ENCODE data around the gene BAIAP2L1.
"Not testable (repeated sequence)": the region's sequence is repeated elsewhere in the genome, so short reads cannot be mapped to it uniquely, and the experiment has no call there.

The BAIAP2L1 gene, protein sequence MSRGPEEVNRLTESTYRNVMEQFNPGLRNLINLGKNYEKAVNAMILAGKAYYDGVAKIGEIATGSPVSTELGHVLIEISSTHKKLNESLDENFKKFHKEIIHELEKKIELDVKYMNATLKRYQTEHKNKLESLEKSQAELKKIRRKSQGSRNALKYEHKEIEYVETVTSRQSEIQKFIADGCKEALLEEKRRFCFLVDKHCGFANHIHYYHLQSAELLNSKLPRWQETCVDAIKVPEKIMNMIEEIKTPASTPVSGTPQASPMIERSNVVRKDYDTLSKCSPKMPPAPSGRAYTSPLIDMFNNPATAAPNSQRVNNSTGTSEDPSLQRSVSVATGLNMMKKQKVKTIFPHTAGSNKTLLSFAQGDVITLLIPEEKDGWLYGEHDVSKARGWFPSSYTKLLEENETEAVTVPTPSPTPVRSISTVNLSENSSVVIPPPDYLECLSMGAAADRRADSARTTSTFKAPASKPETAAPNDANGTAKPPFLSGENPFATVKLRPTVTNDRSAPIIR

DNA sequence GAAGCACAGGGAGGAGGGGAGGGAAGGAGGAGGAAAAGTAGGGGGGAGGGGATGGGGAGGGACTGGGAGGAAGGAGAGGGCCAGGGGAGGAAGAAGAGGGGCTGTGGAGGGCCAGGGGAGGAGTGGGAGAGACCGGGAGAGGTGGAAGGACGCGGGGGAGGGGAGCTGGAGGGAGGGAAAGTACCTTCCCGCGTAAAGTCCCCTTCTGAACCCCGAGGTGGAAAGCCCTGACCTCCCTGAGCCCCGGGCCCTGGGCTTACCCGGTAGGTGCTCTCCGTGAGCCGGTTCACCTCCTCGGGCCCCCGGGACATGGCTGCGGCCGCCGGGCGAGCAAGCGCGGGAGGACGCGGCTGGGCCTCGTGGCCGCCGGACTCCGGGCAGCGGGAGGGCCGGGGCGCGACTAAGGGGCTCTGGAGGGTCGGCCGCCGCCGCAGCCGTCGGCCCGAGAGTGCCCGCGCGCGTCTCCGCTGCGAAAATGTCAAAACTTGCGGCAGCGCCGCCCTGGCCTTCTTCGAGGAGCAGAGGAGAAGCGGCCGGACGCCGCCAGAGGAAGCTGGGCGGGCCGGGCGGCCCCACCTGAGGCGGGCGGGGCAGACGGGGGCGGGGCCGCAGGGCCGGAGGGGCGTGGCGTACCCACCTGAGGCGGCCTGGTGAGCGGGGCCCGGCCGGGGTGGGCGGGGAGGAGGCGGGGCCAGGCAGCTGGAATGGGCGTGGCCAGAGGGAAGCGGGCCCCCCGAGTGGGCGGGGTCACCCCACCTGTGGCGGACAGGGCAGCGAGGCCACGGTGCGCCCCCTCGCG, at the start of gene BAIAP2L1:
BAIAP2L1 (minus strand) TSS at position 549 of the 799 bp plus-strand sequence; CDS start at position 311, 238 bp downstream.
- peak; percentile 22 to 57 for DNase-seq

DNA sequence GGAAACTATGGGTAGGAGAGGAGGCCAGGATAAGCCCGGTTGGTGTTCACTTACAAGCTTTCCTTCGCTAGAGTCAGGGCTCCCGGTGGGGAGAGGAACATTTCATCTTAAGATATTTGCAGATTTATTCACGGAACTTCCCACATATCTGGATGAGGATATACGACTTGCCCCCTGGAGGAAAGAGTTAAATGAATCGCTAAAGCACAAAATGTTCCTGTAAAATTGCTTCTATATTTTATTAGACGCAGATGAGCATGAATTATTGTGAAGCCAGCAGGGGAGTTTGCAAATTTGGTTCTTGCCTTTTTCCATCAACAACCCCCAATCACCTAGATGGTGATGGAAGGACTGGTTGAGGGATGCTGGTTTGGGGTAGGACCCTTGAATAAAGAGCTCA, 47.9 kb upstream of the BAIAP2L1 start:
- no peak for DNase-seq

DNA sequence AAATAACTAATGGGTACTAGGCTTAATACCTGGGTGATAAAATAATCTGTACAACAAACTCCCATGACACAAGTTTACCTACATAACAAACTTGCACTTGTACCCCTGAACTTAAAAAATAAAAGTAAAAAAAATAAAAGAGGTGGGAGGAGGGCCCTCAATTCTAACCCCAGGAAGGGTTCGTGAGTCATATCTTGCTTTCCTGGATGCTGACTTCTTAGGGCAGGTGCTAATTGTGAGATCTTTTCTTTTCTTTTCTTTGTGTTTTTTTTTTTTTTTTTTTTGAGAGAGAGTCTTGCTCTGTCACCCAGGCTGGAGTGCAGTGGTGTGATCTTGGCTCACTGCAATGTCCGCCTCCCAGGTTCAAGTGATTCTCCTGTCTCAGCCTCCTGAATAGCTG, 40.1 kb upstream of the BAIAP2L1 start:
- not testable (repeated sequence) for DNase-seq

DNA sequence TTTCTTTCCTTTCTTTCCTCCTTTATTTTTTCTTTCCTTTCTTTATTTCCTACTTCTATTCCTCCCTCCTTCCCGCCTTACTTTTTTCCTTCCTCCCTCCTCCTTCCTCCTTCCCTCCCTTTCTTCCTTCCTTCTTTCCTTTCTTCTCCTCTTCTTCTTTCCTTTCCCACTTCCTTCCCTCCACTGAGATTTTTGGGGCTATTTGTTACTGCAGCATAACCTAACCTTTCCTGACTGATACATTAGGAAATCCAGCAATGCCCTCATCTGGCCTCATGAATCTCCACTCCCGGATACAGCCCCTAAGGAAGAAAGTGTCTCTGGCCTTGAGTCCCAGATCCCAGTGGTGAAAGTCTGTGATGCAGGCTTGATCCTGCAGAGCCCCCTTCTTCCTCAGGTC, 38.6 kb upstream of the BAIAP2L1 start:
- no peak for DNase-seq

DNA sequence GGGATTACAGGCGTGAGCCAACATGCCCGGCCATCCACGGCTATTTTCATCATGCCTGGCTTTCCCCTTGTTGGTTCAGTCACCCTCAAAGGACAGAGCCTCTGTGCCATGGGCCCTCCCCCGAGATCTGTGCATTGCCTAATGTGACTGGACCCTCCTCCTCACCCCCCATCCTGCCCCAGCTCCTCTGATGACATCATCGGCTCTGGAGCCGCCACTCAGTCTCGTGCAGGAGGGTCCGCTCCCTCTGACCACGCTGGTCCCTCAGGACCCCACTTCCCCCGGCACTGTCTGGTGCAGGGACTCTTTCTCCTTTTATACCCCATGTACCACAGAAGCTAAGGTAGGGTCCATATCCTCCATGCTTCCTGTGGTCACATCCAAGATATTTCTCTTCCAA, 33.2 kb upstream of the BAIAP2L1 start:
- DNase-seq: no peak

DNA sequence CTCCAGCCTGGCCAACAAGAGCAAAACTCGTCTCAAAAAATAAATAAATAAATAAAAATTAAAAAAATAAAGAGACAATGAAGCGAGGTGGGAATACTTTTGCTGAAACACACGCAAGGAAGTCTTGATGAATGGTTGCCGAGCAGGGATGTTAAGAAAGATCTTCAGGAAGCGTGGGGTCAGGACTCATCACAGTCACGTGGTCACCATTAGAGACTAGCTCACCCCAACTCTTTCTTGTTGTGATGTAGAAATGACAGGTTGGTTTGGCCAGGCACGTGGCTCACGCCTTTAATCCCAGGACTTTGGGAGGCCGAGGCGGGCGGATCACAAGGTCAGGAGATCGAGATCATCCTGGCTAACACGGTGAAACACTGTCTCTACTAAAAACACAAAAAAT, 28.9 kb upstream of the BAIAP2L1 start:
- no peak for DNase-seq

DNA sequence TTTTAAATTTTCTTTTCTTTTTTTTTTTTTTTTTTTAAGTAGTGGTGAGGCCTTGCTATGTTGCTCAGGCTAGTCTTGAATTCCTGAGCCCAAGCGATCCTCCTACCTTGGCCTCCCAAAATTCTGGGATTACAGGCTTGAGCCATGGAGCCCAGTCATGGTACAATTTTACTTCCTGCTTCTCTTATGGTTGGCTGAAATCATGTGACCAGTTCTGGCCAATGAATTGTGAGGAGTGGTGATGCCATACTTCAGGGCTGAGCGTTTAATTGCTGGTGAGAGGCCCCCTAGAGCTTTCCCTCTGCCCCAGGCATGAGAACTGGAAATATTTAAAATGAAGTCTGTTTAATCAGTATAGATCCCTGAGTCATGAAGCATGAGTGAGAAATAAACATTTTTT, 22.2 kb upstream of the BAIAP2L1 start:
- DNase-seq: peak in 1 of 2 donors; percentile 21

DNA sequence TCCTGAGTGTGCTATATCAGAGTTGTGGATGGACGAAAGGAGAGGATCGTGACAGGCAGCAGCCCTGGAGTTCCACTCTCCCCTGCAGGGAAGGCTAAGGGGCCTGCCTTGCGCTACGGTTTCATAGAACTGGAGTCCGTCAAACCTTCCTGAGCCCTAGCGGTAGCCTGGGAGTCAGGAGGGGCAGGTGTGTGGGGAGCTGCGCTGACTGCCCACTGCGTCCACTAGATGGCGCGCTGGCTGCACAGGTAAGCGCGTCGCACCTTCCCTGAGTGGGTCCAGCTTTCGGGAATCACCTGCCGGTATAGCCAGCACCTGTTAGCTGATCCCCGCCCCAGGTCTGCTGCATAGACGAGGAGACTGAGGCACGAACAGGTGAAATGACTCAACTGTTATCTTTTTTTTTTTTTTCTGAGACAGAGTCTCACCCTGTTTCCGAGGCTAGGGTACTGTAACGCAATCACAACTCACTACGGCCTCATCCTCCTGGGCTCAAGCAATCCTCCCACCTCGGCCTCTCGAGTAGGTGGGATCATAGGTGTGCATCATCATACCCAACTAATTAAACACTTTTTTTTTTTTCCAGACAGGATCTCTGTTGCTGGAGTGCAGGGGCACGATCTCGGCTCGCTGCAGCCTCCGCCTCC, 20.2 kb upstream of the BAIAP2L1 start:
- DNase-seq: no peak

DNA sequence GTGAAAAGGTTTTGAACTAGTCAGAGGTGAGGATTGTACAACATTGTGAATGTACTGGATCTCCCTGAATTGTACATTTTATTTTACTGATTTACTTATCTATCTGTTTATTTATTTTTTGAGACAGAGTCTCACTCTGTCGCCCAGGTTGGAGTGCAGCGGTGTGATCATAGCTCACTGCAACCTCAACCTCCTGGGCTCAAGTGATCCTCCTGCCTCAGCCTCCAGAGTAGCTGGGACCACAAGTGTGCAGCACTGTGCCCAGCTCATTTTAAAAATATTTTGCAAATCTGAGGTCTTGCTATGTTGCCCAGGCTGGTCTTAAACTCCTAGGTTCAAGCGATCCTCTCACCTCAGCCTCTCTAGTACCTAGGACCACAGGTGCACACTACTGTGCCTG, 19.1 kb upstream of the BAIAP2L1 start:
- DNase-seq: not testable (repeated sequence)

DNA sequence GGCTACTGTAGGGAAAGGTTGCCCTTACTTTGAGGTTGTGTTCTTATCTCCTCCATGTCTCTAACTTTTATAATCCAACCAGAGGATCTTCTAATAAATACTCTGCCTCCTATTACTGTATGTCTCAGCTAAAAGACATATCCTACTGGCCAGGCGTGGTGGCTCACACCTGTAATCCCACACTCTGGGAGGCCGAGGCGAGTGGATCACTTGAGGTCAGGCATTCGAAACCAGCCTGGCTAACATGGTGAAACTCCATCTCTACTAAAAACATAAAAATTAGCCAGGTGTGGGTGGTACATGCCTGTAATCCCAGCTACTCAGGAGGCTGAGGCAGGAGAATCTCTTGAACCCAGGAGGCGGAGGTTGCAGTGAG, 18.4 kb upstream of the BAIAP2L1 start:
- not testable (repeated sequence) for DNase-seq

DNA sequence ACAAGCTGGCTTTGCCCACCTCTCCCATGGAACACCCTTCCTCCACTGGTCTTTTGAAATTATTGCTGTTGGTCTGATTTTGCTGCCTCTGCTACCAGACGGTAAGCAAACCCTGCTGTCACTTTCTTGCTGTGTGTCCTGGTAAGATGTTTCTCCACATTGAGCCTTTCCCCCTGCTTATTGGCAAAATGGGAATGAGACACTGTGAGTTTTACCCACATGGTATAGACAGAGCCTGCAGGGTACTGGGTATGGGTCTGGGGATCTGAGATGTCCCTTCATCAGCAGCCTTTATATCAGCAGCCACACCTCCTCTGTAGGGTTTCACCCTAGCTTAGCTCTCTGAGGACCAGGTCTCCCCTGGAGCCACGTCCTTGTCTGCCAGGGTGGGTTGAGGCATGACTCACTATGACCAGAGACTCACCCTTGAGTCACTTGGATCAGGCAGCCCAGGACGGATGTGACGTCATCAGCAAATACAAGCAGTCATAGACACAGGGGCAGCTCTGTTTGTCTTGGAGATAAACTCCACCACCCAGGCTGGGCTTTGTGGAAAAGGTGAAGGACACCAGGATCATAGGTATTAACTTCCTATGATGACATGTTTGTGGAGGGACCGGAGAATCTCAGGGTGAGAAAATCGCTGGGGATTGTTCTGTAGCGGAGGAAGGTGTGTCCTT, 17.9 kb upstream of the BAIAP2L1 start:
- DNase-seq: peak; percentile 28 to 59

DNA sequence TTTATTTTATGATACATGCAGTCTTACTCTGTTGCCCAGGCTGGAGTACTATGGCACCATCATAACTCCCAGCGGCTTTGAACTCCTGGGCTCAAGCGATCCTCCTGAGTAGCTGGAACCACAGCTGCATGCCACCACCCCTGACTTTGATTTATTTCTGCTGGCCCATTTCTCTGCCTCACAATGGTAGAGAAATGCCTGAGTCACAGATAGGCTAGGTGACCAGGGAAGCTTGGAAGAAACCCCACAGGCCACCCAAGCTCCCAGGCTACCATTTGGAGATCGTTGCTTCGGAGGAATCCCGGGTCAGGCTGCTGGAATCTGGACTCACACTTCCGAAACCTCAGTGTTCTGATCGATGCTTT, 17.4 kb upstream of the BAIAP2L1 start:
- DNase-seq: no peak

DNA sequence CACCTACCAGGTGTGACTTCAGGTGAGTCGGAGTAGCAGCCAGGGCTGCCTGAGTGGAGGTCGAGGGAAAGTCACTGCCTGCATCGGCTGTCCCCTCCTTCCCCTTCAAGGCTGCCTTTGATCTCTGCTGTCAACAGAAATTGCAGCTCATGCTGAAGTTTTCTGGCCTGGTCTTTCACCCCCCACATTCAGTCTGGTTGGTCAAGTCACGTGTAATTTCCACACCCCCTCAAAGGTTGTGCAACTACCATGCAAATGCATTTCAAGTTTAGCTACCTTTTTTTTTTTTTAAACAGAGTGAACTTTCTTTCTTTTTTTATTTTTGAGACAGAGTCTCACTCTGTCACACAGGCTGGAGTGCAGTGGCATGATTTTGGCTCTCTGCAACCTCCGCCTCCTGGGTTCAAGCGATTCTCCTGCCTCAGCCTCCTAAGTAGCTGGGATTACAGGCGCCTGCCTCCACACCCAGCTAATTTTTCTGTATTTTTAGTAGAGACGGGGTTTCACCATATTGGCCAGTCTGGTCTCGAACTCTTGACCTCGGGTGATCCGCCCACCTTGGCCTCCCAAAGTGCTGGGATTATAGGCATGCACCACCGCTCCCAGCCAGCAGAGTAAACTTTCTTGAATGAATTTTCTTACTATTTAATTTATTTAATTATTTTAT, 16.8 kb upstream of the BAIAP2L1 start:
- peak; percentile 44 to 45 for DNase-seq

DNA sequence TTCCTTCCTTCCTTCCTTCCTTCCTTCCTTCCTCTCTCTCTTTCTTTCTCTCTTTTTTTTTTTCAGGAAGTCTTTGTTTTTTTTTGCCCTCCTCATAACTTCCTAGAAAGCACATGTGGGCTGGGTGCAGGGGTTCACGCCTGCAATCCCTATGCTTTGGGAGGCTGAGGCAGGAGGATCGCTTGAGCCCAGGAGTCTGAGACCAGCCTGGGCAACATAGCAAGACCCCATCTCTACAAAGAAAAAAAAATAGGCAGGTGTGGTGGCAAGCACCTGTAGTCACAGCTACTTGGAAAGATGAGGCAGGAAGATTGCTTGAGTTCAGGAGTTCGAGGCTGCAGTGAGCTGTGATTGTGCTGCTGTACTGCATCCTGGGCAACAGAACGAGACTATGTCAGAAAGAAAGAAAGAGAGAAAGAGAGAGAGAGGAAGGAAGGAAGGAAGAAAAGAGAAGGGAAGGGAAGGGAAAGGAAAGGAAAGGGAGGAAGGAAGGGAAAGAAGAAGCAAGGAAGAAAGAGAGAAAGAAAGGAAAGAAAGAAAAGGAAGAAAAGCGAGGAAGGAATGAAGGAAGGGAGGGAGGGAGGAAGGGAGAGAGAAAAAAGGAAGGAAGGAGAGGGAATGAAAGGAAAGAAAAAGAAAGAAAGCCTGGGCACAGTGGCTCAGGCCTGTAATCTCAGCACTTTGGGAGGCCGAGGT, 13.5 kb upstream of the BAIAP2L1 start:
- no peak for DNase-seq

DNA sequence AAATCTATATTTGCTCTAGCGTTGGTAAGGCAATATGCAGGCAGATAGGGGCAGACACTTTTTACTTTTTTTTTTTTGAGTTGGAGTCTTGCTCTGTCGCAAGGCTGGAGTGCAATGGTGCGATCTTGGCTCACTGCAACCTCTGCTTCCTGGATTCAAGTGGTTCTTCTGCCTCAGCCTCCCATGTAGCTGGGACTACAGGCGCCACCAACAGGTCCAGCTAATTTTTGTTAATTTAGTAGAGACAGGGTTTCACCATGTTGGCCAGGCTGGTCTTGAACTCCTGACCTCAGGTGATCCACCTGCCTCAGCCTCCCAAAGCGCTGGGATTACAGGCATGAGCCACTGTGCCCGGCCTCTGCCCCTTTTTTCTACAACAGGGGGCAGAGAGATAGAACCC, 12.8 kb upstream of the BAIAP2L1 start:
- DNase-seq: not testable (repeated sequence)

DNA sequence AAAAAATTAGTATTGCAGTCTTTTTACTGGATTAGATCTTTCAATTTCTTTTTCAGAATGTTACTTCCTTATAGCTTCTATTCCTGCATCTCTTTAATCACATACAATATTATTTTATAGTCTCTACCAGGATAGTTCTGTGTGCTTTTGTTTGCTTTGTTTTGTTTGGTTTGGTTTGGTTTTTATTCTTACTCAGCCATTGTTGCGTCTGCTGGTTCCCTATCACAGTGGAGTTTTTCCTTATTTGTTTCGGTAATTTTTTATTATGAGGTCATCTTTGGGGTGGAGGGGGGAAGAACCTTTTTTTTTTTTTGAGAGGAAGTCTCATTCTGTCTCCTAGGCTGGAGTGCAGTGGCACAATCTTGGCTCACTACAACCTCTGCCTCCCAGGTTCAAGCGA, 9.0 kb upstream of the BAIAP2L1 start:
- no peak for DNase-seq

DNA sequence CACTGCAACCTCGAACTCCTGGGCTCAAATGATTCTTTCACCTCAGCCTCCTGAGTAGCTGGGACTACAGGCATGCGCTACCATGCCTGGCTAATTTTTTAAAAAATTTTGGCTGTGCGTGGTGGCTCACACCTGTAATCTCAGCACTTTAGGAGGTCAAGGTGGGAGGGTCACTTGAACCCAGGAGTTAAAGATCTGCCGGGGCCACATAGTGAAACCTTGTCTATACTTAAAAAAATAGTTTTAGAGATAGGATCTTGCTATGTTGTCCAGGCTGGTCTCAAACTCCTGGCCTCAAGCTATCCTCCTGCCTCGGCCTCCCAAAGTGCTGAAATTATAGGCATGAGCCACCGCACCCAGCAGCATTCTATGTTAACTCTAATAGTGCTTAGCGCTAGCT, 7.3 kb upstream of the BAIAP2L1 start:
- not testable (repeated sequence) for DNase-seq

DNA sequence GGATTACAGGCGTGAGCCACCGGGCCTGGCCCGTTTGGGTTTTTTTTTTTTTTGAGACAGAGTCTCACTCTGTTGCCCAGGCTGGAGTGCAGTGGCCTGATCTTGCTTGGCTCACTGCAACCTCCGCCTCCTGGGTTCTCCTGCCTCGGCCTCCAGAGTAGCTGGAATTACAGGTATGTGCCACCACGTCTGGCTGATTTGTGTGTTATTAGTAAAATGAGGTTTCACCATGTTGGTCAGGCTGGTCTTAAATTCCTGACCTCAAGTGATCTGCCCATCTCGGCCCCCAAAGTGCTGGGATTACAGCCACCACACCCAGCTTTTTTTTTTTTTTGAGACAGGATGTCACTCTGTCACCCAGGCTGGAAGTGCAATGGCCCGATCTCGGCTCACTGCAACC, 5.9 kb upstream of the BAIAP2L1 start:
- DNase-seq: no peak

DNA sequence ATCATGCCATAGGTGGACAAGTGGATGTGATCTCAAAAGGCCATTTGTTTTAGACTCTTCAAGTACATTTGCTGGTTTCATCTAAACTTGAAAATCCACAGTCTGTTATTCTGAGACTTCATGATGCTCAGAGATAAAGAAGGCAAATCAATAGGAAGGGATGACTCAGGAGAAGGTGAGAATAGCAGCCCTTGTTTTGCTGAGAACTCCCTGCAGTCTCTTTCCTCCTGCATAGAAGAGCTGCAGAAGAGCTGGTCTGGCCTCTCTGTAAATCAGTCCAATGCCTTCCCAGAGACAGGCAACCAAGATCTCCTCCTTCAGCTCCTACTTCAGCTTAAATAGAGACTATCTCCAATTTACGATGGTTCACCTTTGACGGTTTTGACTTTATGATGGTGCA, 4.0 kb upstream of the BAIAP2L1 start:
- DNase-seq: no peak

DNA sequence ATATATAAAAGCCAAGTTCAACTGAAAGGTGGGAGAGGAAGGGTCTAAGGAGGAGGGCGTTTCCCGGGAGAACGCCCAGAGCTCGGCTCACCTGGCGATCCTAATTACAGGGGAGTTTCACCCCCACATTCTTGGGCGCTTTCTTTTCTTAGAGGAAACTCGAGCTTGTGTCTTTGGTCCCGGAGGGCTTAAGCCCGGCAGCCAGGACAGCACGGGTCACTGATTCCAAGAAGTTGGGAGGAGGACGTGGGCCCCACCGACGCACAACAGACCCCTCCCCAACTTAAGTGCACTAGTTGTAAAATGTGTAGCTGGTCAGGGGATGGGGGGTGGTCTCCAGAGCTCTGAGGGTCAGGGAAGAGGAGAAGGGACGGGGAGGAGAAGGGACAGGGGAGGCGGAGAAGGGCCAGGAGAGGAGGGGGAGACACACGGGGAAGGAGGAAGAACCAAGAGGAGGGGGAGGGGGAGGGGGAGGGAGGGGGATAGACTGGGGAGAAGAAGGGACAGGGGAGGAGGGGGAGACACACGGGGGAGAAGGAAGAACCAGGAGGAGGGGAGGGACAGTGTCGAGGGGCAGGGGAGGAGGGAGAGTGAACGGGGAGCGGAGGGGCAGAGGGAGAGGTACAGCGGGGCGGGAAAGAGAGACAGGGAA, 874 bp downstream of the BAIAP2L1 start:
- DNase-seq: no peak

DNA sequence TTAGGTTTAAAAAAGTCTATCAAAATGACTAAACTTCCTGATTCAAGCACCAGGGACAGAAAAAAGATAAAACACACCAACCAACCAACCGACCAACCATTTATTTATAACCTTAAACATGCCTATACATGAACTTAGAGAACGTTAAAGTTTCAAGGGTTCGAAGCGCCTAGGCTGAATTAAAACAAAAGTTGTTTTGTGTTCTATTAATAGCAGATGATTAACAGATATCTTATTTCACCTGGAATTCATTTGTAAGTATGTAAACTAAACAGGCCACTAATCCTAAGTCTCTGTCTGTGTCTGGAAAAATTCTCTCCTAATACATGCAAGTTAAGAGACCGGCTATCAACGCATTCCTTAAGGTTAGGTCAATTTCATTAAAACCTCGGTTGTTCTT, 1.4 kb downstream of the BAIAP2L1 start:
- no peak for DNase-seq
